Endothelial cell of umbilical vein (primary cell): ENCODE measurements around the gene DHX29. TPM values are rescaled to one million over a fixed set of nuclear protein-coding genes. Genes with fewer than 3 reads are reported as not detected.

Source experiments
- BruUV-seq: library from RNA; stranded (reverse); fragments of 400-500 nt; replicated peaks from 2 replicates; lab custom pipeline; 2021; lab: Mats Ljungman, UMichigan
- CTCF ChIA-PET: fragments of 300-600, 350-600 bp; sonication (Branson Sonifier 250); formaldehyde crosslinking; loops from one replicate; lab custom pipeline; 2021; ENCODE audit warnings: antibody characterized with exemption, inconsistent platforms; lab: Charles Lee
- POLR2A ChIA-PET: fragments of 300-600, 350-600 bp; sonication (Branson Sonifier 250); formaldehyde crosslinking; loops from one replicate; lab custom pipeline; 2021; ENCODE audit warnings: antibody characterized with exemption, inconsistent platforms; lab: Charles Lee
- DNase-seq: peaks from one replicate; pipeline ENCODE4 v3.0.0-alpha.2; 2011; ENCODE audit warnings: low read depth, low spot score
- FAIRE-seq: peaks from 2 replicates; lab custom pipeline; 2011; peaks lifted over from hg19 to GRCh38; lab: Jason Lieb, UNC
- H2AFZ ChIP-seq: 2 replicates; pipeline ENCODE4 v1.6.0; 2012; ENCODE audit warnings: low read depth, low read length, control low read depth, inconsistent platforms
- H3K27ac ChIP-seq: 2 replicates; pipeline ENCODE4 v1.5.1; 2011; ENCODE audit warnings: low read depth, mild to moderate bottlenecking, control low read depth, low read length, moderate library complexity; ENCODE audit not compliant: insufficient read depth
- H3K27me3 ChIP-seq, 2 experiments: 2 replicates each; pipeline versions ENCODE4 v1.6.0 to v1.6.1; 2011; ENCODE audit warnings: low read length in 2 of 2, mixed read lengths in 1 of 2; ENCODE audit not compliant: control insufficient read depth in 2 of 2, insufficient read depth in 2 of 2
- H3K36me3 ChIP-seq, 2 experiments: 2 replicates in 1 of 2; 3 replicates in 1 of 2; pipeline ENCODE4 v1.5.1; 2011; ENCODE audit warnings: low read length in 2 of 2, mild to moderate bottlenecking in 1 of 2, moderate library complexity in 1 of 2; ENCODE audit not compliant: control insufficient read depth in 2 of 2, insufficient read depth in 2 of 2; ENCODE audit errors: extremely low read depth in 1 of 2
- H3K4me1 ChIP-seq: 3 replicates; pipeline ENCODE4 v1.5.1; 2011; ENCODE audit warnings: mild to moderate bottlenecking, low read length; ENCODE audit not compliant: control insufficient read depth, insufficient read depth; ENCODE audit errors: extremely low read depth
- H3K4me2 ChIP-seq: 2 replicates; pipeline ENCODE4 v1.6.1; 2011; ENCODE audit warnings: low read length, control low read depth, mixed read lengths; ENCODE audit not compliant: insufficient read depth
- H3K4me3 ChIP-seq, 3 experiments: fragments of 200-600 bp in 1 of 3; sonication (generic), shearing (Covaris generic) in 1 of 3; replicated peaks in 1 of 3; 2 replicates each; pipeline ENCODE4 v1.5.1; 2011 to 2016; ENCODE audit warnings: control low read depth in 3 of 3, low read length in 3 of 3, mild to moderate bottlenecking in 2 of 3, inconsistent platforms in 1 of 3, low read depth in 1 of 3, moderate library complexity in 1 of 3; ENCODE audit not compliant: insufficient read depth in 1 of 3
- H3K79me2 ChIP-seq: 2 replicates; pipeline ENCODE4 v1.6.0; 2012; ENCODE audit warnings: low read length, inconsistent platforms; ENCODE audit not compliant: control insufficient read depth, insufficient read depth
- H3K9ac ChIP-seq: replicated peaks from 2 replicates; pipeline ENCODE3; 2011; ENCODE audit warnings: low read length, control low read depth; ENCODE audit not compliant: insufficient read depth; ENCODE audit errors: extremely low read depth
- H3K9me1 ChIP-seq: replicated peaks from 3 replicates; pipeline ENCODE4 v1.6.0; 2011; ENCODE audit warnings: mild to moderate bottlenecking, low read length; ENCODE audit not compliant: control insufficient read depth, insufficient read depth; ENCODE audit errors: extremely low read depth
- H3K9me3 ChIP-seq: replicated peaks from 2 replicates; pipeline ENCODE4 v1.5.1; 2012; ENCODE audit warnings: low read length, inconsistent platforms; ENCODE audit not compliant: control insufficient read depth, insufficient read depth
- H4K20me1 ChIP-seq: replicated peaks from 2 replicates; pipeline ENCODE3; 2011; ENCODE audit warnings: mild to moderate bottlenecking, low read length; ENCODE audit not compliant: control insufficient read depth, insufficient read depth; ENCODE audit errors: extremely low read depth
- EZH2 ChIP-seq: IDR thresholded peaks from 2 replicates; pipeline ENCODE4 v1.6.1; 2012; ENCODE audit warnings: borderline replicate concordance, low read depth, mild to moderate bottlenecking, moderate library complexity, low read length, inconsistent platforms; ENCODE audit not compliant: severe bottlenecking
- FOS ChIP-seq: IDR thresholded peaks from 2 replicates; pipeline ENCODE4 v1.6.1; 2011; ENCODE audit warnings: mild to moderate bottlenecking, low read length, moderate library complexity, borderline replicate concordance; ENCODE audit not compliant: insufficient read depth
- GATA2 ChIP-seq: IDR thresholded peaks from 2 replicates; pipeline ENCODE4 v1.7.0; 2011; ENCODE audit warnings: low read depth, mild to moderate bottlenecking, moderate library complexity, mixed read lengths, low read length; ENCODE audit not compliant: insufficient read length, insufficient read depth
- JUN ChIP-seq: IDR thresholded peaks from 2 replicates; pipeline ENCODE4 v1.6.1; 2011; ENCODE audit warnings: borderline replicate concordance, low read depth; ENCODE audit not compliant: insufficient read length, insufficient read depth
- MAX ChIP-seq: IDR thresholded peaks from 2 replicates; pipeline ENCODE4 v1.6.1; 2011; ENCODE audit not compliant: insufficient read depth, insufficient read length
- MYC ChIP-seq: IDR thresholded peaks from one replicate; pipeline ENCODE4 v1.6.1; 2011; ENCODE audit warnings: mild to moderate bottlenecking, low read depth, low read length
- POLR2A ChIP-seq: IDR thresholded peaks from 2 replicates; pipeline ENCODE4 v1.6.1; 2012; ENCODE audit warnings: low read depth, mild to moderate bottlenecking, control low read depth, low read length
- POLR2AphosphoS5 ChIP-seq: IDR thresholded peaks from 2 replicates; pipeline ENCODE4 v1.6.1; 2012; ENCODE audit warnings: low read depth, mild to moderate bottlenecking, control low read depth, low read length, moderate library complexity; ENCODE audit not compliant: insufficient read depth
- dilution Hi-C: fragments of 300-500 bp; cut with MboI; formaldehyde crosslinking; loops from one replicate; pipeline ENCODE4 v1.15.0; 2019; ENCODE audit warnings: low sequenced_read_pairs; ENCODE audit not compliant: extremely low pct_ligation_motif_present
- intact Hi-C: fragments of 100-400 bp; cut with micrococcal nuclease; formaldehyde crosslinking; loops from one replicate; pipeline ENCODE4 v1.10.0; 2022
- polyA plus RNA-seq, 4 experiments: library from polyadenylated mRNA; depleted of rRNA in 3 of 4; stranded (reverse) in 3 of 4; unstranded in 1 of 4; fragments of >200 nt; gene quantifications; 2 replicates each; pipeline versions ENCODE4 v1.2.1 to v1.2.3, GENCODE V29; 2011 to 2012; ENCODE audit warnings: missing spikeins in 1 of 4
- total RNA-seq: library from RNA; stranded (reverse); gene quantifications from 2 replicates; pipeline ENCODE4 v1.2.3, GENCODE V29; 2021
- TF ChIP-seq, protein P1 (sequence below), 2 donors: IDR thresholded peaks; 1 replicate in 1 of 2; 2 replicates in 1 of 2; pipeline ENCODE4 v1.5.1; 2011; ENCODE audit warnings: low read length in 2 of 2, mild to moderate bottlenecking in 2 of 2, moderate library complexity in 2 of 2, control low read depth in 1 of 2, inconsistent platforms in 1 of 2, low read depth in 1 of 2; ENCODE audit not compliant: insufficient read depth in 1 of 2; ENCODE audit errors: extremely low read depth in 1 of 2

DHX29 gene
- total and polyA plus RNA-seq, 2 donors (not counting 3 experiments of a cell fraction or from before 2014, with no cell fraction given) = 4.7 to 32.8 TPM

GRCh38 chr5:55333017-55333416 lies 25.5 kb upstream of the DHX29 start:
- no peaks in the 10 kb centered on the region for H3K9me1 ChIP-seq
- no TSS peak for BruUV-seq
- TF ChIP-seq POLR2AphosphoS5 (no peak), EZH2 (no peak), MAX (no peak), POLR2A (no peak), FOS (no peak), GATA2 (no peak), JUN (no peak), MYC (no peak)
- TF ChIP-seq, protein P1, sequence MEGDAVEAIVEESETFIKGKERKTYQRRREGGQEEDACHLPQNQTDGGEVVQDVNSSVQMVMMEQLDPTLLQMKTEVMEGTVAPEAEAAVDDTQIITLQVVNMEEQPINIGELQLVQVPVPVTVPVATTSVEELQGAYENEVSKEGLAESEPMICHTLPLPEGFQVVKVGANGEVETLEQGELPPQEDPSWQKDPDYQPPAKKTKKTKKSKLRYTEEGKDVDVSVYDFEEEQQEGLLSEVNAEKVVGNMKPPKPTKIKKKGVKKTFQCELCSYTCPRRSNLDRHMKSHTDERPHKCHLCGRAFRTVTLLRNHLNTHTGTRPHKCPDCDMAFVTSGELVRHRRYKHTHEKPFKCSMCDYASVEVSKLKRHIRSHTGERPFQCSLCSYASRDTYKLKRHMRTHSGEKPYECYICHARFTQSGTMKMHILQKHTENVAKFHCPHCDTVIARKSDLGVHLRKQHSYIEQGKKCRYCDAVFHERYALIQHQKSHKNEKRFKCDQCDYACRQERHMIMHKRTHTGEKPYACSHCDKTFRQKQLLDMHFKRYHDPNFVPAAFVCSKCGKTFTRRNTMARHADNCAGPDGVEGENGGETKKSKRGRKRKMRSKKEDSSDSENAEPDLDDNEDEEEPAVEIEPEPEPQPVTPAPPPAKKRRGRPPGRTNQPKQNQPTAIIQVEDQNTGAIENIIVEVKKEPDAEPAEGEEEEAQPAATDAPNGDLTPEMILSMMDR (IDR thresholded peaks at IDR 0.05; ENCODE audit: extremely low read depth in 1 of 2, insufficient read depth in 1 of 2, low read depth in 1 of 2, low read length in 2 of 2) = no peak
- dilution Hi-C loops (no loop called here), intact Hi-C loops (no loop called here)
- DNase-seq (no peak), FAIRE-seq (no peak)
- H2AFZ ChIP-seq = no peak overlapping the region
- peaks cover 0 to 11% of the 10 kb centered on the region in 2 experiments for H3K36me3 ChIP-seq
- no peak overlapping the region for H3K27ac ChIP-seq
- H3K4me3 ChIP-seq = no peak overlapping the region
- no peaks in the 10 kb centered on the region for H3K9me3 ChIP-seq
- no peaks in the 10 kb centered on the region for H3K27me3 ChIP-seq
- no peak overlapping the region for H3K4me2 ChIP-seq
- POLR2A ChIA-PET = no interaction called here
- H4K20me1 ChIP-seq = peaks cover 2% of the 10 kb centered on the region
- peaks cover 45% of the 10 kb centered on the region for H3K79me2 ChIP-seq
- no peaks in the 10 kb centered on the region for H3K4me1 ChIP-seq
- H3K9ac ChIP-seq = no peak overlapping the region
- CTCF ChIA-PET = no interaction called here
